Measurements from ENCODE around the gene PTPN14.

The PTPN14 gene

GRCh38 chr1:214472364-214472763, 79.0 kb downstream of the PTPN14 start:
- TF ChIP-seq CTCF (IDR thresholded peaks at IDR 0.05; ENCODE audit: insufficient read depth, low read length): no peak
- no peak for TF ChIP-seq SPI1 (IDR thresholded peaks at IDR 0.05; ENCODE audit: borderline replicate concordance, low read depth)
- TF ChIP-seq GABPA (IDR thresholded peaks at IDR 0.05; ENCODE audit: low read depth): no peak
- no peak for TF ChIP-seq POLR2AphosphoS5 (IDR thresholded peaks at IDR 0.05; ENCODE audit: low read depth)
- TF ChIP-seq, protein P1, sequence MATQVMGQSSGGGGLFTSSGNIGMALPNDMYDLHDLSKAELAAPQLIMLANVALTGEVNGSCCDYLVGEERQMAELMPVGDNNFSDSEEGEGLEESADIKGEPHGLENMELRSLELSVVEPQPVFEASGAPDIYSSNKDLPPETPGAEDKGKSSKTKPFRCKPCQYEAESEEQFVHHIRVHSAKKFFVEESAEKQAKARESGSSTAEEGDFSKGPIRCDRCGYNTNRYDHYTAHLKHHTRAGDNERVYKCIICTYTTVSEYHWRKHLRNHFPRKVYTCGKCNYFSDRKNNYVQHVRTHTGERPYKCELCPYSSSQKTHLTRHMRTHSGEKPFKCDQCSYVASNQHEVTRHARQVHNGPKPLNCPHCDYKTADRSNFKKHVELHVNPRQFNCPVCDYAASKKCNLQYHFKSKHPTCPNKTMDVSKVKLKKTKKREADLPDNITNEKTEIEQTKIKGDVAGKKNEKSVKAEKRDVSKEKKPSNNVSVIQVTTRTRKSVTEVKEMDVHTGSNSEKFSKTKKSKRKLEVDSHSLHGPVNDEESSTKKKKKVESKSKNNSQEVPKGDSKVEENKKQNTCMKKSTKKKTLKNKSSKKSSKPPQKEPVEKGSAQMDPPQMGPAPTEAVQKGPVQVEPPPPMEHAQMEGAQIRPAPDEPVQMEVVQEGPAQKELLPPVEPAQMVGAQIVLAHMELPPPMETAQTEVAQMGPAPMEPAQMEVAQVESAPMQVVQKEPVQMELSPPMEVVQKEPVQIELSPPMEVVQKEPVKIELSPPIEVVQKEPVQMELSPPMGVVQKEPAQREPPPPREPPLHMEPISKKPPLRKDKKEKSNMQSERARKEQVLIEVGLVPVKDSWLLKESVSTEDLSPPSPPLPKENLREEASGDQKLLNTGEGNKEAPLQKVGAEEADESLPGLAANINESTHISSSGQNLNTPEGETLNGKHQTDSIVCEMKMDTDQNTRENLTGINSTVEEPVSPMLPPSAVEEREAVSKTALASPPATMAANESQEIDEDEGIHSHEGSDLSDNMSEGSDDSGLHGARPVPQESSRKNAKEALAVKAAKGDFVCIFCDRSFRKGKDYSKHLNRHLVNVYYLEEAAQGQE (IDR thresholded peaks at IDR 0.05; ENCODE audit: insufficient replicate concordance, low read depth): no peak
- Histone ChIP-seq H3K4me3 (replicated peaks; ENCODE audit: insufficient read depth, low read length) (no peak overlapping the region), H3K27me3 (ENCODE audit: insufficient read depth, poor library complexity, severe bottlenecking) (no peaks in the 10 kb centered on the region), H3K27ac (replicated peaks) (no peak overlapping the region)
- no peak for DNase-seq (ENCODE audit: low read depth in 1 of 2, low spot score in 1 of 2)

DNA sequence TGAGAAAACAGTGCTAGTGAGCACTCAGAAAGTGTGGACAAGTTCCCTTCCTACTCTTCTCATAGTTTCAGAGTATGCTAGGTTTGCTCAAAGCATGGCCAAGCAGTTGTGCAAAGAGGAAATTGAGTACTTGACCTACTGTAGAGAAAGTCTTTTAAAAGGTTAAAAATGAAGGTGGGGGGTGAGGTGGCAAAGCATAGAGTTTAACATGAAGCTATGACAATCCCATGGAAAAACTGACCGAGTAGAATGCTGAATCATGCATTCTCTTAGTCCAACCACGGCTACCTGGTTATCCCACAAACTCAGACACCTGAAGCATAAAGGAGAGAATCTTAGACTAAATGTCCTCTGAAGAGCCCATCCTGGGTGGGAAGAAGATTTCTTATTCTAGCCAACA, 79.9 kb downstream of the PTPN14 start:
- Histone ChIP-seq H3K27me3 (ENCODE audit: insufficient read depth, poor library complexity, severe bottlenecking) (no peaks in the 10 kb centered on the region), H3K27ac (replicated peaks) (no peak overlapping the region), H3K4me3 (replicated peaks; ENCODE audit: insufficient read depth, low read length) (no peak overlapping the region)
- DNase-seq (ENCODE audit: low read depth in 1 of 2, low spot score in 1 of 2): no peak
- TF ChIP-seq, protein P1 (IDR thresholded peaks at IDR 0.05; ENCODE audit: insufficient replicate concordance, low read depth): no peak
- TF ChIP-seq CTCF (IDR thresholded peaks at IDR 0.05; ENCODE audit: insufficient read depth, low read length): no peak
- TF ChIP-seq GABPA (IDR thresholded peaks at IDR 0.05; ENCODE audit: low read depth): no peak
- TF ChIP-seq SPI1 (IDR thresholded peaks at IDR 0.05; ENCODE audit: borderline replicate concordance, low read depth): no peak
- no peak for TF ChIP-seq POLR2AphosphoS5 (IDR thresholded peaks at IDR 0.05; ENCODE audit: low read depth)

GRCh38 chr1:214470132-214470531, 81.3 kb downstream of the PTPN14 start:
- DNase-seq (ENCODE audit: low read depth in 1 of 2, low spot score in 1 of 2): no peak
- TF ChIP-seq GABPA (IDR thresholded peaks at IDR 0.05; ENCODE audit: low read depth) (no peak), CTCF (IDR thresholded peaks at IDR 0.05; ENCODE audit: insufficient read depth, low read length) (no peak), POLR2AphosphoS5 (IDR thresholded peaks at IDR 0.05; ENCODE audit: low read depth) (no peak), SPI1 (IDR thresholded peaks at IDR 0.05; ENCODE audit: borderline replicate concordance, low read depth) (no peak)
- TF ChIP-seq, protein P1 (IDR thresholded peaks at IDR 0.05; ENCODE audit: insufficient replicate concordance, low read depth): no peak
- Histone ChIP-seq H3K27me3 (ENCODE audit: insufficient read depth, poor library complexity, severe bottlenecking) (no peaks in the 10 kb centered on the region), H3K4me3 (replicated peaks; ENCODE audit: insufficient read depth, low read length) (no peak overlapping the region), H3K27ac (replicated peaks) (no peak overlapping the region)
